CD8-positive, alpha-beta memory T cell (primary cell): Measurements from ENCODE around the gene SMYD1. TPM values are rescaled to one million over a fixed set of nuclear protein-coding genes. Genes with fewer than 3 reads are reported as not detected.
"Not testable (repeated sequence)": the region's sequence is repeated elsewhere in the genome, so short reads cannot be mapped to it uniquely, and the experiment has no call there.

Experiments used
- CTCF ChIA-PET: fragments of 350-600 bp; sonication (Branson Sonifier 250); formaldehyde crosslinking; loops from one replicate; lab custom pipeline; 2021; ENCODE audit warnings: antibody characterized with exemption; lab: Charles Lee
- POLR2A ChIA-PET: fragments of 350-600 bp; sonication (Branson Sonifier 250); formaldehyde crosslinking; loops from one replicate; lab custom pipeline; 2021; ENCODE audit warnings: antibody characterized with exemption; lab: Charles Lee
- DNase-seq, 5 donors: peaks; one replicate each; pipeline versions ENCODE4 v3.0.0 to v3.0.0-alpha.2; 2020 to 2022; ENCODE audit warnings: mixed read lengths in 1 of 5
- H3K27ac ChIP-seq: one replicate; pipeline ENCODE4 v1.7.0; 2013; ENCODE audit warnings: low read depth, mild to moderate bottlenecking, low read length, moderate library complexity
- H3K27me3 ChIP-seq: 2 replicates; pipeline ENCODE4 v1.7.0; 2013; ENCODE audit warnings: low read length, mild to moderate bottlenecking; ENCODE audit not compliant: insufficient read depth, poor library complexity, severe bottlenecking
- H3K36me3 ChIP-seq: 2 replicates; pipeline ENCODE4 v1.7.0; 2013; ENCODE audit warnings: mild to moderate bottlenecking, low read length, moderate library complexity; ENCODE audit not compliant: insufficient read depth
- H3K4me1 ChIP-seq: 2 replicates; pipeline ENCODE4 v1.7.0; 2013; ENCODE audit warnings: mild to moderate bottlenecking, low read length, moderate library complexity; ENCODE audit not compliant: insufficient read depth
- H3K4me3 ChIP-seq: 2 replicates; pipeline ENCODE4 v1.7.0; 2013; ENCODE audit warnings: mild to moderate bottlenecking, low read length
- H3K9me3 ChIP-seq: 2 replicates; pipeline ENCODE4 v1.7.0; 2013; ENCODE audit warnings: mild to moderate bottlenecking, low read length
- H3K27ac Mint-ChIP-seq, 8 donors: one replicate each; pipeline ENCODE4 v1.8.0; 2020 to 2021; ENCODE audit warnings: mixed read lengths in 8 of 8, mild to moderate bottlenecking in 6 of 8, inconsistent platforms in 3 of 8, moderate library complexity in 3 of 8
- H3K27me3 Mint-ChIP-seq, 2 donors: one replicate each; pipeline ENCODE4 v1.8.0; 2020 to 2021; ENCODE audit warnings: mixed read lengths in 2 of 2, mild to moderate bottlenecking in 1 of 2, moderate library complexity in 1 of 2
- H3K36me3 Mint-ChIP-seq, 3 donors: one replicate each; pipeline ENCODE4 v1.8.0; 2020 to 2021; ENCODE audit warnings: mixed read lengths in 3 of 3, inconsistent platforms in 1 of 3, mild to moderate bottlenecking in 1 of 3
- H3K4me1 Mint-ChIP-seq, 3 donors: one replicate each; pipeline ENCODE4 v1.8.0; 2020 to 2021; ENCODE audit warnings: mixed read lengths in 3 of 3, inconsistent platforms in 1 of 3, mild to moderate bottlenecking in 1 of 3
- H3K4me3 Mint-ChIP-seq, 7 donors: one replicate each; pipeline ENCODE4 v1.8.0; 2020 to 2021; ENCODE audit warnings: mixed read lengths in 7 of 7, mild to moderate bottlenecking in 6 of 7, moderate library complexity in 4 of 7, inconsistent platforms in 2 of 7
- H3K9me3 Mint-ChIP-seq, 5 donors: one replicate each; pipeline ENCODE4 v1.8.0; 2020 to 2022; ENCODE audit warnings: mixed read lengths in 5 of 5, mild to moderate bottlenecking in 3 of 5, moderate library complexity in 2 of 5, inconsistent platforms in 1 of 5
- polyA plus RNA-seq: library from polyadenylated mRNA; unstranded; fragments of 300-500 nt; fragmentation: Illumina TruSeq; gene quantifications from one replicate; pipeline ENCODE4 v1.2.3, GENCODE V29; 2021
- total RNA-seq, 2 experiments: library from RNA; stranded (reverse); gene quantifications; one replicate each; pipeline ENCODE4 v1.2.3, GENCODE V29; 2021

Gene SMYD1
- total and polyA plus RNA-seq, 3 experiments from 2014 or later, result not detected

- H3K27ac ChIP-seq, result no peak overlapping the region
- ChIA-PET POLR2A (no interaction called here), CTCF (interaction anchor here (0.9 to 1.0 kb wide), 2 partner anchors 28 to 31 kb away, joined by 3 to 5 read pairs; no protein-coding TSS in a partner anchor)
- no peaks in the 10 kb centered on the region for H3K27me3 Mint-ChIP-seq
- H3K4me1 Mint-ChIP-seq, result peaks cover 10 to 36% (median 33%) of the 10 kb centered on the region in 3 donors
- H3K27me3 ChIP-seq, result no peaks in the 10 kb centered on the region
- no peaks in the 10 kb centered on the region for H3K4me1 ChIP-seq
- H3K9me3 ChIP-seq, result no peaks in the 10 kb centered on the region
- H3K36me3 ChIP-seq, result peaks cover 4% of the 10 kb centered on the region
- H3K9me3 Mint-ChIP-seq, result no peaks in the 10 kb centered on the region
- no peak overlapping the region for H3K27ac Mint-ChIP-seq
- no peak for DNase-seq
- peaks cover 6 to 67% (median 26%) of the 10 kb centered on the region in 3 donors for H3K36me3 Mint-ChIP-seq
- H3K4me3 Mint-ChIP-seq, result no peak overlapping the region
- H3K4me3 ChIP-seq, result no peak overlapping the region
Measured at GRCh38 chr2:88032070-88032702, 35.4 kb upstream of the SMYD1 start.

GRCh38 chr2:88036182-88036581 lies 31.4 kb upstream of the SMYD1 start:
- H3K4me1 ChIP-seq, result no peaks in the 10 kb centered on the region
- Mint-ChIP-seq H3K4me3 (no peak overlapping the region), H3K36me3 (peaks cover 0 to 43% (median 19%) of the 10 kb centered on the region in 3 donors), H3K27ac (peak overlapping the region in 1 of 8 donors; percentile 27), H3K9me3 (no peaks in the 10 kb centered on the region), H3K27me3 (peaks cover 0 to 2% of the 10 kb centered on the region in 2 donors), H3K4me1 (peaks cover 27 to 64% (median 58%) of the 10 kb centered on the region in 3 donors)
- no peaks in the 10 kb centered on the region for H3K27me3 ChIP-seq
- H3K36me3 ChIP-seq, result peaks cover 4% of the 10 kb centered on the region
- H3K9me3 ChIP-seq, result no peaks in the 10 kb centered on the region
- ChIA-PET CTCF (no interaction called here), POLR2A (no interaction called here)
- no peak overlapping the region for H3K27ac ChIP-seq
- no peak for DNase-seq
- H3K4me3 ChIP-seq, result no peak overlapping the region

GRCh38 chr2:88036606-88037005 lies 31.0 kb upstream of the SMYD1 start:
- Mint-ChIP-seq H3K27ac (no peak overlapping the region), H3K27me3 (peaks cover 0 to 2% of the 10 kb centered on the region in 2 donors), H3K36me3 (peaks cover 0 to 43% (median 19%) of the 10 kb centered on the region in 3 donors), H3K9me3 (no peaks in the 10 kb centered on the region), H3K4me3 (no peak overlapping the region), H3K4me1 (peaks cover 28 to 68% (median 62%) of the 10 kb centered on the region in 3 donors)
- Histone ChIP-seq H3K27ac (no peak overlapping the region), H3K36me3 (peaks cover 4% of the 10 kb centered on the region), H3K4me1 (no peaks in the 10 kb centered on the region), H3K9me3 (no peaks in the 10 kb centered on the region), H3K27me3 (no peaks in the 10 kb centered on the region), H3K4me3 (no peak overlapping the region)
- DNase-seq, result no peak
- POLR2A ChIA-PET, result no interaction called here
- CTCF ChIA-PET, result no interaction called here

- no peaks in the 10 kb centered on the region for H3K9me3 Mint-ChIP-seq
- ChIA-PET CTCF (no interaction called here), POLR2A (no interaction called here)
- no peak overlapping the region for H3K4me3 Mint-ChIP-seq
- H3K27me3 Mint-ChIP-seq, result peaks cover 0 to 2% of the 10 kb centered on the region in 2 donors
- H3K36me3 Mint-ChIP-seq, result peaks cover 0 to 38% (median 17%) of the 10 kb centered on the region in 3 donors
- Histone ChIP-seq H3K4me1 (no peaks in the 10 kb centered on the region), H3K4me3 (no peak overlapping the region), H3K9me3 (no peaks in the 10 kb centered on the region), H3K36me3 (peaks cover 4% of the 10 kb centered on the region), H3K27me3 (no peaks in the 10 kb centered on the region), H3K27ac (no peak overlapping the region)
- peaks cover 38 to 74% (median 66%) of the 10 kb centered on the region in 3 donors for H3K4me1 Mint-ChIP-seq
- DNase-seq, result no peak
- peak overlapping the region in 1 of 8 donors; percentile 41 for H3K27ac Mint-ChIP-seq
Measured at GRCh38 chr2:88038263-88039105, 29.1 kb upstream of the SMYD1 start.

GRCh38 chr2:88042476-88042875 lies 25.1 kb upstream of the SMYD1 start:
- peaks cover 0 to 2% of the 10 kb centered on the region in 2 donors for H3K27me3 Mint-ChIP-seq
- H3K4me1 ChIP-seq, result no peaks in the 10 kb centered on the region
- H3K4me3 Mint-ChIP-seq, result no peak overlapping the region
- no peaks in the 10 kb centered on the region for H3K9me3 ChIP-seq
- no peak overlapping the region for H3K4me3 ChIP-seq
- CTCF ChIA-PET, result no interaction called here
- no peaks in the 10 kb centered on the region for H3K36me3 ChIP-seq
- H3K27me3 ChIP-seq, result no peaks in the 10 kb centered on the region
- no peak overlapping the region for H3K27ac ChIP-seq
- no peak for DNase-seq
- peak overlapping the region in 1 of 8 donors; percentile 66 for H3K27ac Mint-ChIP-seq
- H3K9me3 Mint-ChIP-seq, result no peaks in the 10 kb centered on the region
- POLR2A ChIA-PET, result no interaction called here
- peaks cover 0 to 17% (median 3%) of the 10 kb centered on the region in 3 donors for H3K36me3 Mint-ChIP-seq
- H3K4me1 Mint-ChIP-seq, result peaks cover 35 to 70% (median 62%) of the 10 kb centered on the region in 3 donors

GRCh38 chr2:88045561-88045960 lies 22.1 kb upstream of the SMYD1 start:
- H3K36me3 ChIP-seq, H3K4me3 Mint-ChIP-seq, H3K9me3 ChIP-seq, H3K9me3 Mint-ChIP-seq, H3K27ac ChIP-seq, H3K27me3 ChIP-seq, H3K27me3 Mint-ChIP-seq, H3K4me3 ChIP-seq, H3K4me1 ChIP-seq, DNase-seq: not testable (repeated sequence)
- peaks cover 0 to 21% (median 0%) of the 10 kb centered on the region in 3 donors for H3K36me3 Mint-ChIP-seq
- CTCF ChIA-PET, result interaction anchor here (1.3 kb wide), 1 partner anchor 15 kb away, joined by 7 read pairs; no protein-coding TSS in a partner anchor
- POLR2A ChIA-PET, result interaction anchor here (0.9 kb wide), 1 partner anchor 9 kb away, joined by 7 read pairs; no protein-coding TSS in a partner anchor
- H3K4me1 Mint-ChIP-seq, result peaks cover 33 to 66% (median 59%) of the 10 kb centered on the region in 3 donors
- H3K27ac Mint-ChIP-seq, result peak overlapping the region in 3 of 8 donors; percentile 3 to 20 (median 14)

- Mint-ChIP-seq H3K4me1 (peaks cover 27 to 65% (median 55%) of the 10 kb centered on the region in 3 donors), H3K27ac (peak overlapping the region in 5 of 8 donors; percentile 2 to 61 (median 4)), H3K27me3 (no peaks in the 10 kb centered on the region), H3K9me3 (no peaks in the 10 kb centered on the region), H3K36me3 (peaks cover 0 to 20% (median 3%) of the 10 kb centered on the region in 3 donors), H3K4me3 (no peak overlapping the region)
- Histone ChIP-seq H3K4me1 (peaks cover 8% of the 10 kb centered on the region), H3K4me3 (no peak overlapping the region), H3K36me3 (no peaks in the 10 kb centered on the region), H3K27ac (no peak overlapping the region), H3K9me3 (no peaks in the 10 kb centered on the region), H3K27me3 (no peaks in the 10 kb centered on the region)
- DNase-seq, result no peak
- ChIA-PET POLR2A (no interaction called here), CTCF (interaction anchor here (3.8 kb wide), 1 partner anchor 12 kb away, joined by 18 read pairs; no protein-coding TSS in a partner anchor)
Measured at GRCh38 chr2:88048541-88048940, 19.1 kb upstream of the SMYD1 start.
